GM23338 (cell line): ENCODE measurements around the gene KCNJ6.

Experiments used
- CREB1 ChIP-seq: fragments of 250-450 bp; sonication (Bioruptor Pico); IDR thresholded peaks from 2 replicates; pipeline ENCODE4 v1.5.0; 2020; ENCODE audit warnings: low read depth, mild to moderate bottlenecking, moderate library complexity
- EZH2 ChIP-seq: fragments of 200-600 bp; sonication (generic); IDR thresholded peaks from one replicate; pipeline ENCODE4 v1.8.0; 2017; ENCODE audit warnings: antibody characterized with exemption, mild to moderate bottlenecking, low read depth; ENCODE audit not compliant: unreplicated experiment
- EZH2phosphoT487 ChIP-seq: fragments of 200-600 bp; sonication (generic); IDR thresholded peaks from one replicate; pipeline ENCODE4 v1.8.1; 2018; ENCODE audit warnings: antibody characterized with exemption; ENCODE audit not compliant: unreplicated experiment
- NANOG ChIP-seq: IDR thresholded peaks from 2 replicates; pipeline ENCODE4 v1.6.1; 2016; ENCODE audit warnings: antibody characterized with exemption, borderline replicate concordance
- TF ChIP-seq, protein P1 (sequence below): fragments of 250-450 bp; sonication (Bioruptor Pico); IDR thresholded peaks from 2 replicates; pipeline ENCODE4 v1.5.0; 2020; ENCODE audit warnings: mild to moderate bottlenecking, moderate library complexity
- TF ChIP-seq, protein P2 (sequence below), 2 experiments: fragments of 200-600 bp in 1 of 2; sonication (generic) in 1 of 2; conservative IDR thresholded peaks; 2 replicates each; pipeline versions ENCODE4 v1.5.1 to v1.6.1; 2016 to 2017; ENCODE audit warnings: antibody characterized with exemption in 2 of 2, low read depth in 2 of 2, mild to moderate bottlenecking in 2 of 2, moderate library complexity in 1 of 2

DNA sequence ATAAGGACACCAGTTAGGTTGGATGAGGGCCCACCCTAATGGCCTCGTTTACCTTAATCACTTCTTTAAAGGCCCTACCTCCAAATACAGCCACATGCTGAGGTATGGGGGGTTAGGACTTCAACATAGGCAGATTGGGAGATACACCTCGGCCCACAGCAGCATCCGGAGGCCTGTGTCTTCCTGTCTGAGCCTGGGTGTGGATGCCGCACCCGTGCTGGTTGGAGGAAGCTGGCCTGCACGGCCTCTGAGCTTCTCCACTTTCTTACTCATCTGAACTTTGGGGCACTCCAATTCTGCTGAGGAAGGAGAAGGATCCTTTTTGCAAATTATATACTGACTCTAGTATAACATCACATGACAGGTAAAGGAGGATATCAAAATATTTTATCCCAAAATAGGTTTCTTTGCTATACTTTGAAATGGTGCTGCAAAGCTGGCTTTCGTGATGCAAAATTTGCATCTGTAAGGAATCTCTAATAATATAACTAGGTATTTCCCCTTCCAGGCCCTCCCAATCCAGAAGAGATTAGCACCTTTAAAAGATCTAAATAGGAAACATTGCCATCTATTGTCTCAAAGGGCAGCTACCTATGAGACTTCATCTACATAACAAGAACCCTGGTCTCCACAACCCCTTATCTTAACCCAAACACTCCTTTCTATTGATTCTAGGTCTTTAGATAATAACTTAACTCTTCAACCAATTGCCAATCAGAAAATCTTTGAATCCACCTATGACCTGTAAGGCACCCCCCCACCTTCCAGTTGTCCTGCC is 247.6 kb downstream of the KCNJ6 start:
- TF ChIP-seq CREB1, result peak; percentile 26; the same call in 1 of the 2 replicates
- TF ChIP-seq, protein P1, sequence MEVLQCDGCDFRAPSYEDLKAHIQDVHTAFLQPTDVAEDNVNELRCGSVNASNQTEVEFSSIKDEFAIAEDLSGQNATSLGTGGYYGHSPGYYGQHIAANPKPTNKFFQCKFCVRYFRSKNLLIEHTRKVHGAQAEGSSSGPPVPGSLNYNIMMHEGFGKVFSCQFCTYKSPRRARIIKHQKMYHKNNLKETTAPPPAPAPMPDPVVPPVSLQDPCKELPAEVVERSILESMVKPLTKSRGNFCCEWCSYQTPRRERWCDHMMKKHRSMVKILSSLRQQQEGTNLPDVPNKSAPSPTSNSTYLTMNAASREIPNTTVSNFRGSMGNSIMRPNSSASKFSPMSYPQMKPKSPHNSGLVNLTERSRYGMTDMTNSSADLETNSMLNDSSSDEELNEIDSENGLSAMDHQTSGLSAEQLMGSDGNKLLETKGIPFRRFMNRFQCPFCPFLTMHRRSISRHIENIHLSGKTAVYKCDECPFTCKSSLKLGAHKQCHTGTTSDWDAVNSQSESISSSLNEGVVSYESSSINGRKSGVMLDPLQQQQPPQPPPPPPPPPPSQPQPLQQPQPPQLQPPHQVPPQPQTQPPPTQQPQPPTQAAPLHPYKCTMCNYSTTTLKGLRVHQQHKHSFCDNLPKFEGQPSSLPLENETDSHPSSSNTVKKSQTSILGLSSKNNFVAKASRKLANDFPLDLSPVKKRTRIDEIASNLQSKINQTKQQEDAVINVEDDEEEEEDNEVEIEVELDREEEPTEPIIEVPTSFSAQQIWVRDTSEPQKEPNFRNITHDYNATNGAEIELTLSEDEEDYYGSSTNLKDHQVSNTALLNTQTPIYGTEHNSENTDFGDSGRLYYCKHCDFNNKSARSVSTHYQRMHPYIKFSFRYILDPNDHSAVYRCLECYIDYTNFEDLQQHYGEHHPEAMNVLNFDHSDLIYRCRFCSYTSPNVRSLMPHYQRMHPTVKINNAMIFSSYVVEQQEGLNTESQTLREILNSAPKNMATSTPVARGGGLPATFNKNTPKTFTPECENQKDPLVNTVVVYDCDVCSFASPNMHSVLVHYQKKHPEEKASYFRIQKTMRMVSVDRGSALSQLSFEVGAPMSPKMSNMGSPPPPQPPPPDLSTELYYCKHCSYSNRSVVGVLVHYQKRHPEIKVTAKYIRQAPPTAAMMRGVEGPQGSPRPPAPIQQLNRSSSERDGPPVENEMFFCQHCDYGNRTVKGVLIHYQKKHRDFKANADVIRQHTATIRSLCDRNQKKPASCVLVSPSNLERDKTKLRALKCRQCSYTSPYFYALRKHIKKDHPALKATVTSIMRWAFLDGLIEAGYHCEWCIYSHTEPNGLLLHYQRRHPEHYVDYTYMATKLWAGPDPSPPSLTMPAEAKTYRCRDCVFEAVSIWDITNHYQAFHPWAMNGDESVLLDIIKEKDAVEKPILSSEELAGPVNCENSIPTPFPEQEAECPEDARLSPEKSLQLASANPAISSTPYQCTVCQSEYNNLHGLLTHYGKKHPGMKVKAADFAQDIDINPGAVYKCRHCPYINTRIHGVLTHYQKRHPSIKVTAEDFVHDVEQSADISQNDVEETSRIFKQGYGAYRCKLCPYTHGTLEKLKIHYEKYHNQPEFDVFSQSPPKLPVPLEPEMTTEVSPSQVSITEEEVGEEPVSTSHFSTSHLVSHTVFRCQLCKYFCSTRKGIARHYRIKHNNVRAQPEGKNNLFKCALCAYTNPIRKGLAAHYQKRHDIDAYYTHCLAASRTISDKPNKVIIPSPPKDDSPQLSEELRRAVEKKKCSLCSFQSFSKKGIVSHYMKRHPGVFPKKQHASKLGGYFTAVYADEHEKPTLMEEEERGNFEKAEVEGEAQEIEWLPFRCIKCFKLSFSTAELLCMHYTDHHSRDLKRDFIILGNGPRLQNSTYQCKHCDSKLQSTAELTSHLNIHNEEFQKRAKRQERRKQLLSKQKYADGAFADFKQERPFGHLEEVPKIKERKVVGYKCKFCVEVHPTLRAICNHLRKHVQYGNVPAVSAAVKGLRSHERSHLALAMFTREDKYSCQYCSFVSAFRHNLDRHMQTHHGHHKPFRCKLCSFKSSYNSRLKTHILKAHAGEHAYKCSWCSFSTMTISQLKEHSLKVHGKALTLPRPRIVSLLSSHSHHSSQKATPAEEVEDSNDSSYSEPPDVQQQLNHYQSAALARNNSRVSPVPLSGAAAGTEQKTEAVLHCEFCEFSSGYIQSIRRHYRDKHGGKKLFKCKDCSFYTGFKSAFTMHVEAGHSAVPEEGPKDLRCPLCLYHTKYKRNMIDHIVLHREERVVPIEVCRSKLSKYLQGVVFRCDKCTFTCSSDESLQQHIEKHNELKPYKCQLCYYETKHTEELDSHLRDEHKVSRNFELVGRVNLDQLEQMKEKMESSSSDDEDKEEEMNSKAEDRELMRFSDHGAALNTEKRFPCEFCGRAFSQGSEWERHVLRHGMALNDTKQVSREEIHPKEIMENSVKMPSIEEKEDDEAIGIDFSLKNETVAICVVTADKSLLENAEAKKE (CRISPR knock-in tag), result 0 out of 2 replicates have a peak, but pooled peaks have one; percentile 17
- TF ChIP-seq EZH2phosphoT487, result no peak
- TF ChIP-seq, protein P2, sequence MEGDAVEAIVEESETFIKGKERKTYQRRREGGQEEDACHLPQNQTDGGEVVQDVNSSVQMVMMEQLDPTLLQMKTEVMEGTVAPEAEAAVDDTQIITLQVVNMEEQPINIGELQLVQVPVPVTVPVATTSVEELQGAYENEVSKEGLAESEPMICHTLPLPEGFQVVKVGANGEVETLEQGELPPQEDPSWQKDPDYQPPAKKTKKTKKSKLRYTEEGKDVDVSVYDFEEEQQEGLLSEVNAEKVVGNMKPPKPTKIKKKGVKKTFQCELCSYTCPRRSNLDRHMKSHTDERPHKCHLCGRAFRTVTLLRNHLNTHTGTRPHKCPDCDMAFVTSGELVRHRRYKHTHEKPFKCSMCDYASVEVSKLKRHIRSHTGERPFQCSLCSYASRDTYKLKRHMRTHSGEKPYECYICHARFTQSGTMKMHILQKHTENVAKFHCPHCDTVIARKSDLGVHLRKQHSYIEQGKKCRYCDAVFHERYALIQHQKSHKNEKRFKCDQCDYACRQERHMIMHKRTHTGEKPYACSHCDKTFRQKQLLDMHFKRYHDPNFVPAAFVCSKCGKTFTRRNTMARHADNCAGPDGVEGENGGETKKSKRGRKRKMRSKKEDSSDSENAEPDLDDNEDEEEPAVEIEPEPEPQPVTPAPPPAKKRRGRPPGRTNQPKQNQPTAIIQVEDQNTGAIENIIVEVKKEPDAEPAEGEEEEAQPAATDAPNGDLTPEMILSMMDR (conservative IDR thresholded peaks at IDR 0.05; ENCODE audit: low read depth in 2 of 2), result no peak
- no peak for TF ChIP-seq EZH2
- peak; percentile 86 for TF ChIP-seq NANOG
